PC-3 (cell line): ENCODE data around the gene PGC. TPM values are rescaled to one million over a fixed set of nuclear protein-coding genes. Genes with fewer than 3 reads are reported as not detected.

ENCODE experiments used
- ATAC-seq: fragments of 200-7000 bp; cut with Tn5 transposase; 2 replicates; pipeline ENCODE4 v1.9.1; 2020; ENCODE audit warnings: mild to moderate bottlenecking, moderate library complexity
- BruUV-seq: library from RNA; stranded (reverse); fragments of 400-500 nt; replicated peaks from 2 replicates; lab custom pipeline; 2021; lab: Mats Ljungman, UMichigan
- CTCF ChIA-PET: fragments of 300-600 bp; sonication (Branson Sonifier 250); formaldehyde crosslinking; loops from one replicate; lab custom pipeline; 2022; ENCODE audit warnings: antibody characterized with exemption; lab: Charles Lee
- POLR2A ChIA-PET: fragments of 300-600 bp; sonication (Branson Sonifier 250); formaldehyde crosslinking; loops from one replicate; lab custom pipeline; 2022; ENCODE audit warnings: antibody characterized with exemption; ENCODE audit not compliant: unreplicated experiment; lab: Charles Lee
- DNase-seq: peaks from one replicate; pipeline ENCODE4 v3.0.0-alpha.2; 2015
- H2AFZ ChIP-seq: fragments of 300-600 bp; sonication (generic); 2 replicates; pipeline ENCODE4 v1.6.0; 2016; ENCODE audit warnings: antibody characterized with exemption, low read length
- H3F3A ChIP-seq: fragments of 300-600 bp; sonication (generic); one replicate; pipeline ENCODE4 v1.6.0; 2017; ENCODE audit warnings: antibody characterized with exemption, low read length, control low read depth, mild to moderate bottlenecking; ENCODE audit not compliant: unreplicated experiment
- H3K27ac ChIP-seq: fragments of 300-600 bp; sonication (generic); 2 replicates; pipeline ENCODE4 v1.5.1; 2016; ENCODE audit warnings: mild to moderate bottlenecking, low read length
- H3K27me3 ChIP-seq: fragments of 300-600 bp; sonication (generic); 2 replicates; pipeline ENCODE4 v1.6.1; 2016; ENCODE audit warnings: low read length, mixed read lengths
- H3K36me3 ChIP-seq: fragments of 300-600 bp; sonication (generic); 2 replicates; pipeline ENCODE4 v1.6.1; 2016; ENCODE audit warnings: low read depth, mixed run types, low read length, mixed read lengths
- H3K4me1 ChIP-seq: fragments of 300-600 bp; sonication (generic); 2 replicates; pipeline ENCODE4 v1.5.1; 2016; ENCODE audit warnings: low read length; ENCODE audit not compliant: insufficient read depth
- H3K4me2 ChIP-seq: fragments of 300-600 bp; sonication (generic); 2 replicates; pipeline ENCODE4 v1.6.0; 2016; ENCODE audit warnings: low read length
- H3K4me3 ChIP-seq: fragments of 300-600 bp; sonication (generic); 2 replicates; pipeline ENCODE4 v1.5.1; 2016; ENCODE audit warnings: mild to moderate bottlenecking, low read length, mixed read lengths
- H3K79me2 ChIP-seq: fragments of 300-600 bp; sonication (generic); 2 replicates; pipeline ENCODE4 v1.6.1; 2017; ENCODE audit warnings: low read length, mixed read lengths
- H3K9ac ChIP-seq: fragments of 300-600 bp; sonication (generic); 2 replicates; pipeline ENCODE4 v1.6.0; 2016; ENCODE audit warnings: mild to moderate bottlenecking, low read length
- H3K9me2 ChIP-seq: fragments of 300-600 bp; sonication (generic); replicated peaks from 2 replicates; pipeline ENCODE4 v1.6.1; 2016; ENCODE audit warnings: mixed run types, low read length, mixed read lengths
- H3K9me3 ChIP-seq: fragments of 300-600 bp; sonication (generic); 2 replicates; pipeline ENCODE4 v1.6.1; 2016; ENCODE audit warnings: low read length, mixed read lengths
- H4K20me1 ChIP-seq: fragments of 300-600 bp; sonication (generic); 2 replicates; pipeline ENCODE4 v1.6.1; 2016; ENCODE audit warnings: low read length, mixed read lengths
- CTCF ChIP-seq: fragments of 300-600 bp; sonication (generic); conservative IDR thresholded peaks from 2 replicates; pipeline ENCODE4 v1.5.1; 2017; ENCODE audit warnings: antibody characterized with exemption, low read depth, mild to moderate bottlenecking, low read length
- EZH2 ChIP-seq: fragments of 300-600 bp; sonication (generic); IDR thresholded peaks from one replicate; pipeline ENCODE4 v1.6.1; 2017; ENCODE audit warnings: antibody characterized with exemption, mild to moderate bottlenecking, low read length; ENCODE audit not compliant: unreplicated experiment
- EZH2phosphoT487 ChIP-seq: fragments of 300-600 bp; sonication (generic); IDR thresholded peaks from 2 replicates; pipeline ENCODE4 v1.6.1; 2018; ENCODE audit warnings: mild to moderate bottlenecking, antibody characterized with exemption, low read length, borderline replicate concordance
- intact Hi-C: fragments of 100-400 bp; cut with micrococcal nuclease; formaldehyde crosslinking; loops from 2 replicates; pipeline ENCODE4 v1.9.0; 2023
- total RNA-seq: library from RNA; depleted of rRNA; stranded (reverse); fragments of >200 nt; gene quantifications from 2 replicates; pipeline ENCODE4 v1.2.3, GENCODE V29; 2014

The PGC gene
- total RNA-seq, 1 experiment from 2014 or later: not detected

GRCh38 chr6:41724586-41725501 is 22.4 kb downstream of the PGC start:
- Histone ChIP-seq H3K4me3 (no peak overlapping the region), H3K27ac (no peak overlapping the region), H3K4me2 (no peak overlapping the region), H3K27me3 (no peaks in the 10 kb centered on the region), H3K9ac (no peak overlapping the region), H4K20me1 (no peaks in the 10 kb centered on the region), H3K79me2 (no peaks in the 10 kb centered on the region), H3K4me1 (no peaks in the 10 kb centered on the region; the same call in 1 of the 2 replicates), H3K36me3 (no peaks in the 10 kb centered on the region), H2AFZ (no peak overlapping the region), H3K9me3 (no peaks in the 10 kb centered on the region), H3K9me2 (no peaks in the 10 kb centered on the region), H3F3A (no peaks in the 10 kb centered on the region)
- ATAC-seq (no peak), DNase-seq (no peak)
- TF ChIP-seq EZH2phosphoT487: no peak
- no peak for TF ChIP-seq EZH2
- TF ChIP-seq CTCF: no peak
- CTCF ChIA-PET: no interaction called here
- POLR2A ChIA-PET: no interaction called here
- BruUV-seq: no TSS peak
- intact Hi-C loops: no loop called here

GRCh38 chr6:41724228-41724580 is 23.0 kb downstream of the PGC start:
- no peaks in the 10 kb centered on the region for H4K20me1 ChIP-seq
- H3K4me2 ChIP-seq: no peak overlapping the region
- no peak for TF ChIP-seq EZH2
- no peak for TF ChIP-seq CTCF
- TF ChIP-seq EZH2phosphoT487: no peak
- H2AFZ ChIP-seq: no peak overlapping the region
- H3K9me2 ChIP-seq: no peaks in the 10 kb centered on the region
- no TSS peak for BruUV-seq
- no peaks in the 10 kb centered on the region for H3K27me3 ChIP-seq
- no peak overlapping the region for H3K9ac ChIP-seq
- no peak overlapping the region for H3K27ac ChIP-seq
- intact Hi-C loops: no loop called here
- DNase-seq (no peak), ATAC-seq (no peak)
- no peaks in the 10 kb centered on the region for H3K79me2 ChIP-seq
- H3K9me3 ChIP-seq: no peaks in the 10 kb centered on the region
- ChIA-PET POLR2A (no interaction called here), CTCF (interaction anchor here (0.6 kb wide), 1 partner anchor 292 kb away, joined by 3 read pairs; no protein-coding TSS in a partner anchor)
- H3K4me3 ChIP-seq: no peak overlapping the region
- H3K4me1 ChIP-seq: no peaks in the 10 kb centered on the region; the same call in 1 of the 2 replicates
- no peaks in the 10 kb centered on the region for H3F3A ChIP-seq
- H3K36me3 ChIP-seq: no peaks in the 10 kb centered on the region
